K562 (cell line): ENCODE data around the gene DIAPH3. TPM values are rescaled to one million over a fixed set of nuclear protein-coding genes. Genes with fewer than 3 reads are reported as not detected.

Source experiments
- ATAC-seq: fragments of 200-7000 bp; cut with Tn5 transposase; 3 replicates; pipeline ENCODE4 v1.9.1; 2020; ENCODE audit warnings: moderate library complexity
- BruUV-seq: library from RNA; stranded (reverse); fragments of 400-500 nt; replicated peaks from 2 replicates; lab custom pipeline; 2021; lab: Mats Ljungman, UMichigan
- CTCF ChIA-PET: fragments of 300-600 bp; formaldehyde crosslinking; extraction: SDS; loops from one replicate; lab custom pipeline; 2021; ENCODE audit warnings: low intra/inter-chr PET ratio; lab: Yijun Ruan, JAX
- POLR2A ChIA-PET: fragments of 300-600, 350-650 bp; sonication (Branson Sonifier 250); formaldehyde crosslinking; extraction: SDS; loops from one replicate; lab custom pipeline; 2021; ENCODE audit warnings: antibody characterized with exemption, inconsistent platforms; lab: Yijun Ruan, JAX
- DNase-seq, 4 experiments: peaks; one replicate each; pipeline versions ENCODE4 v3.0.0 to v3.0.0-alpha.2; 2011 to 2018; ENCODE audit warnings: low spot score in 3 of 4, mixed read lengths in 3 of 4; ENCODE audit errors: extremely low read depth in 1 of 4
- FAIRE-seq: peaks from 2 replicates; lab custom pipeline; 2011; peaks lifted over from hg19 to GRCh38; lab: Jason Lieb, UNC
- H2AFZ ChIP-seq: 2 replicates; pipeline ENCODE4 v1.6.0; 2011; ENCODE audit warnings: low read depth, low read length, control low read depth, inconsistent platforms
- H3K27ac ChIP-seq: fragments of 200-600 bp; 3 replicates; pipeline ENCODE4 v1.8.0; 2011; ENCODE audit warnings: low read depth, mild to moderate bottlenecking, control low read depth, inconsistent platforms, low read length, moderate library complexity, mixed read lengths; ENCODE audit errors: extremely low read depth
- H3K27me3 ChIP-seq, 2 experiments: fragments of 300-600 bp in 1 of 2; 2 replicates in 1 of 2; 3 replicates in 1 of 2; pipeline versions ENCODE4 v1.6.0 to v1.8.0; 2011; ENCODE audit warnings: inconsistent platforms in 2 of 2, low read length in 2 of 2, mild to moderate bottlenecking in 1 of 2, mixed read lengths in 1 of 2, moderate library complexity in 1 of 2; ENCODE audit not compliant: control insufficient read depth in 2 of 2, insufficient read depth in 2 of 2
- H3K36me3 ChIP-seq: fragments of 300-600 bp; 3 replicates; pipeline ENCODE4 v1.8.0; 2011; ENCODE audit warnings: mild to moderate bottlenecking, low read length, inconsistent platforms; ENCODE audit not compliant: control insufficient read depth, insufficient read depth
- H3K4me1 ChIP-seq, 2 experiments: fragments of 200-600 bp in 1 of 2; replicated peaks in 1 of 2; 2 replicates in 1 of 2; 3 replicates in 1 of 2; pipeline versions ENCODE4 v1.5.1 to v1.8.0; 2011; ENCODE audit warnings: inconsistent platforms in 2 of 2, low read length in 2 of 2, mild to moderate bottlenecking in 1 of 2, mixed read lengths in 1 of 2, moderate library complexity in 1 of 2; ENCODE audit not compliant: control insufficient read depth in 2 of 2, insufficient read depth in 2 of 2
- H3K4me2 ChIP-seq: 2 replicates; pipeline ENCODE4 v1.6.1; 2011; ENCODE audit warnings: low read length, control low read depth, inconsistent platforms, mixed read lengths; ENCODE audit not compliant: insufficient read depth
- H3K4me3 ChIP-seq: fragments of 200-600 bp; sonication (generic), shearing (Covaris generic); 2 replicates; pipeline ENCODE4 v1.5.1; 2016; ENCODE audit warnings: control low read depth, inconsistent platforms
- H3K79me2 ChIP-seq: fragments of 200-600 bp; 3 replicates; pipeline ENCODE4 v1.8.0; 2011; ENCODE audit warnings: low read length, inconsistent platforms; ENCODE audit not compliant: control insufficient read depth, insufficient read depth
- H3K9ac ChIP-seq, 2 experiments: 2 replicates each; pipeline versions ENCODE4 v1.6.0 to v1.6.1; 2011; ENCODE audit warnings: low read depth in 2 of 2, low read length in 2 of 2, control low read depth in 1 of 2, inconsistent platforms in 1 of 2, mild to moderate bottlenecking in 1 of 2, mixed read lengths in 1 of 2; ENCODE audit not compliant: insufficient read depth in 1 of 2
- H3K9me1 ChIP-seq: one replicate; pipeline ENCODE4 v1.6.0; 2011; ENCODE audit warnings: inconsistent platforms, mild to moderate bottlenecking, low read length, moderate library complexity; ENCODE audit not compliant: control insufficient read depth, insufficient read depth
- H3K9me3 ChIP-seq: replicated peaks from 2 replicates; pipeline ENCODE4 v1.5.1; 2011; ENCODE audit warnings: low read depth, low read length, inconsistent platforms; ENCODE audit not compliant: control insufficient read depth, insufficient read depth
- H4K20me1 ChIP-seq: replicated peaks from 2 replicates; pipeline ENCODE4 v1.6.1; 2011; ENCODE audit warnings: low read length, inconsistent platforms, mixed read lengths; ENCODE audit not compliant: control insufficient read depth, insufficient read depth
- BRD4 ChIP-seq: fragments of 200-600 bp; sonication (generic); IDR thresholded peaks from 2 replicates; pipeline ENCODE4 v1.6.1; 2017; ENCODE audit warnings: inconsistent platforms
- CAMTA2 ChIP-seq: fragments of 250-450 bp; sonication (Bioruptor Pico); conservative IDR thresholded peaks from 2 replicates; pipeline ENCODE4 v1.5.1; 2022
- DLX4 ChIP-seq: fragments of 250-450 bp; sonication (Bioruptor Pico); IDR thresholded peaks from 2 replicates; pipeline ENCODE4 v1.6.1; 2021; ENCODE audit warnings: mild to moderate bottlenecking
- ELF4 ChIP-seq: fragments of 450-650 bp; formaldehyde crosslinking; IDR thresholded peaks from 2 replicates; pipeline ENCODE4 v1.4.0; 2022; ENCODE audit warnings: missing genetic modification characterization
- ESRRA ChIP-seq: fragments of 450-650 bp; IDR thresholded peaks from 2 replicates; pipeline ENCODE4 v1.6.1; 2014; ENCODE audit warnings: low read depth, mild to moderate bottlenecking, moderate library complexity, borderline replicate concordance
- EZH2 ChIP-seq: IDR thresholded peaks from 2 replicates; pipeline ENCODE4 v1.6.1; 2012; ENCODE audit warnings: low read depth, mild to moderate bottlenecking, inconsistent platforms, low read length, borderline replicate concordance
- FOXK2 ChIP-seq, 2 experiments: fragments of 450-650 bp; IDR thresholded peaks in 1 of 2; conservative IDR thresholded peaks in 1 of 2; 2 replicates each; pipeline ENCODE4 v1.6.1; 2016; ENCODE audit warnings: low read depth in 2 of 2, mild to moderate bottlenecking in 1 of 2
- MTA2 ChIP-seq: fragments of 450-650 bp; IDR thresholded peaks from 2 replicates; pipeline ENCODE4 v1.6.1; 2016; ENCODE audit warnings: low read depth
- MYNN ChIP-seq, 2 experiments: sonication (generic); formaldehyde crosslinking in 1 of 2; IDR thresholded peaks; 2 replicates each; pipeline versions ENCODE4 v1.5.0 to v1.6.1; 2016 to 2020; ENCODE audit warnings: antibody characterized with exemption in 1 of 2, missing genetic modification reagents in 1 of 2
- NCOA1 ChIP-seq: fragments of 450-650 bp; IDR thresholded peaks from 2 replicates; pipeline ENCODE4 v1.6.1; 2016; ENCODE audit warnings: low read depth
- PBX2 ChIP-seq, 2 experiments: IDR thresholded peaks in 1 of 2; conservative IDR thresholded peaks in 1 of 2; 2 replicates each; pipeline ENCODE4 v1.6.1; 2016; ENCODE audit warnings: low read depth in 2 of 2, mild to moderate bottlenecking in 1 of 2, missing compliant biosample characterization in 1 of 2, missing genetic modification characterization in 1 of 2, moderate library complexity in 1 of 2
- PKNOX1 ChIP-seq: fragments of 450-650 bp; IDR thresholded peaks from 2 replicates; pipeline ENCODE4 v1.6.1; 2016
- POLR2H ChIP-seq: IDR thresholded peaks from 2 replicates; pipeline ENCODE4 v1.6.1; 2016; ENCODE audit warnings: missing genetic modification characterization, low read depth, mild to moderate bottlenecking, control low read depth, missing compliant biosample characterization, moderate library complexity
- SMARCC2 ChIP-seq: fragments of 450-650 bp; IDR thresholded peaks from 2 replicates; pipeline ENCODE4 v1.6.1; 2017; ENCODE audit warnings: antibody characterized with exemption, moderate library complexity, mild to moderate bottlenecking, low read depth
- SMC3 ChIP-seq: conservative IDR thresholded peaks from 2 replicates; pipeline ENCODE4 v1.6.1; 2011; ENCODE audit warnings: low read depth, low read length, improper control_type of control experiment; ENCODE audit not compliant: insufficient read depth
- TFAP4 ChIP-seq: sonication (generic); formaldehyde crosslinking; IDR thresholded peaks from 2 replicates; pipeline ENCODE4 v1.8.0; 2022; ENCODE audit warnings: missing genetic modification reagents, mild to moderate bottlenecking, moderate library complexity, borderline replicate concordance
- ZBTB17 ChIP-seq: fragments of 450-650 bp; formaldehyde crosslinking; IDR thresholded peaks from 2 replicates; pipeline ENCODE4 v1.4.0; 2020; ENCODE audit warnings: mild to moderate bottlenecking
- ZNF551 ChIP-seq: fragments of 250-450 bp; sonication (Bioruptor Pico); IDR thresholded peaks from 2 replicates; pipeline ENCODE4 v1.5.0; 2021; ENCODE audit warnings: mild to moderate bottlenecking, moderate library complexity
- ZNF830 ChIP-seq: fragments of 250-450 bp; sonication (Bioruptor Pico); IDR thresholded peaks from 2 replicates; pipeline ENCODE4 v1.5.0; 2021; ENCODE audit warnings: mild to moderate bottlenecking
- WGBS: fragments of 100-300 bp; shearing (Covaris generic); methylation state at CpG from one replicate; pipeline ENCODE4 v1.1.6; 2016; ENCODE audit warnings: low coverage, mixed read lengths; ENCODE audit not compliant: insufficient coverage; ENCODE audit errors: missing lambda C conversion rate; 5-methylcytosine and 5-hydroxymethylcytosine counted together
- in situ Hi-C: fragments of 300-500 bp; cut with MboI; formaldehyde crosslinking; loops from 4 replicates; pipeline ENCODE4 v1.15.0; 2018; ENCODE audit warnings: inconsistent platforms, mixed read lengths
- intact Hi-C: fragments of 100-400 bp; cut with micrococcal nuclease; formaldehyde crosslinking; loops from 2 replicates; pipeline ENCODE4 v1.14.2; 2022
- polyA plus RNA-seq, 8 experiments: library from polyadenylated mRNA; depleted of rRNA in 4 of 8; stranded (reverse) in 5 of 8; unstranded in 3 of 8; fragments of >200 nt; fragmentation: Nextera tagmentation in 2 of 8; fragmentation: Illumina TruSeq in 1 of 8; extraction: Ambion mirVana in 2 of 8; extraction: Trizol in 1 of 8; gene quantifications; 2 replicates each; pipeline versions ENCODE4 v1.2.1 to v1.2.3, GENCODE V29; 2011 to 2014; ENCODE audit warnings: inconsistent platforms in 1 of 8, missing spikeins in 1 of 8
- total RNA-seq, 7 experiments: library from RNA; depleted of rRNA in 6 of 7; stranded (reverse); fragments of >200 nt in 6 of 7; fragmentation: Illumina TruSeq in 2 of 7; extraction: Trizol in 2 of 7; gene quantifications; 2 replicates each; pipeline versions ENCODE4 v1.2.1 to v1.2.3, GENCODE V29; 2011 to 2021; ENCODE audit warnings: low replicate concordance in 1 of 7

DIAPH3 gene
- total and polyA plus RNA-seq, 9 of the 15 experiments (the other 6 are each of a cell fraction or from before 2014, with no cell fraction given), result 9.0 to 18.7 (median 14.7) TPM

- H3K9me1 ChIP-seq, result no peaks in the 10 kb centered on the region
- no peak overlapping the region for H3K4me2 ChIP-seq
- peaks cover 22% of the 10 kb centered on the region; the same call in 1 of the 3 replicates for H3K36me3 ChIP-seq
- H3K79me2 ChIP-seq, result no peaks in the 10 kb centered on the region
- no peaks in the 10 kb centered on the region for H3K27me3 ChIP-seq
- FAIRE-seq, result no peak
- ATAC-seq, result no peak
- in situ Hi-C loops, result no loop called here
- no peak overlapping the region for H3K27ac ChIP-seq
- H3K9ac ChIP-seq, result no peak overlapping the region
- WGBS, result 100% methylated on average over 3 of the region's 3 CpGs
- peaks cover 7% of the 10 kb centered on the region for H3K9me3 ChIP-seq
- TF ChIP-seq CAMTA2, result no peak
- no peak for TF ChIP-seq MTA2
- TF ChIP-seq ZNF830 (CRISPR knock-in tag), result no peak
- no peak for TF ChIP-seq SMC3
- no peak for TF ChIP-seq ZNF551 (CRISPR knock-in tag)
- TF ChIP-seq DLX4 (CRISPR knock-in tag), result no peak
- no peak for TF ChIP-seq POLR2H (tag)
- no peak for TF ChIP-seq SMARCC2
- TF ChIP-seq PKNOX1, result no peak
- TF ChIP-seq NCOA1, result no peak
- no peak for TF ChIP-seq ZBTB17
- TF ChIP-seq MYNN (IDR thresholded peaks at IDR 0.05), result no peak
- no peak for TF ChIP-seq MYNN (CRISPR knock-in tag; IDR thresholded peaks at IDR 0.05)
- no peak for TF ChIP-seq FOXK2 (conservative IDR thresholded peaks at IDR 0.05 in 1 of 2, IDR thresholded peaks at IDR 0.05 in 1 of 2; ENCODE audit: low read depth in 2 of 2)
- TF ChIP-seq ELF4 (CRISPR knock-in tag), result no peak
- no peak for TF ChIP-seq BRD4
- TF ChIP-seq TFAP4, result no peak
- no peak for TF ChIP-seq PBX2 (CRISPR knock-in tag; IDR thresholded peaks at IDR 0.05; ENCODE audit: low read depth)
- no peak for TF ChIP-seq PBX2 (tag; conservative IDR thresholded peaks at IDR 0.05; ENCODE audit: low read depth)
- no peak for TF ChIP-seq EZH2
- TF ChIP-seq ESRRA, result no peak
- TF ChIP-seq, all 486 proteins: peak for 0
- BruUV-seq, result no TSS peak
- intact Hi-C loops, result no loop called here
- DNase-seq, result no peak
- peaks cover 0 to 6% of the 10 kb centered on the region in 2 experiments; a peak in 1 of 5 replicates for H3K4me1 ChIP-seq
- H4K20me1 ChIP-seq, result no peaks in the 10 kb centered on the region
- POLR2A ChIA-PET, result no interaction called here
- no peak overlapping the region for H2AFZ ChIP-seq
- H3K4me3 ChIP-seq, result no peak overlapping the region
- CTCF ChIA-PET, result no interaction called here
Measured at GRCh38 chr13:60111691-60112090, 52.0 kb downstream of the DIAPH3 start.
